ENCODE measurements around the gene BCL11A. TPM values are rescaled to one million over a fixed set of nuclear protein-coding genes. Genes with fewer than 3 reads are reported as not detected.

The BCL11A gene
- total and polyA plus RNA-seq, 2 of the 13 experiments (the other 11 are each of a cell fraction or from before 2014, with no cell fraction given), result not detected

GRCh38 chr2:60526623-60527022 lies 26.8 kb downstream of the BCL11A start (continued):
- TF ChIP-seq ZNF83 (CRISPR knock-in tag; IDR thresholded peaks at IDR 0.05; ENCODE audit: borderline replicate concordance), result no peak

GRCh38 chr2:60525899-60526298 lies 27.6 kb downstream of the BCL11A start:
- WGBS (ENCODE audit: low lambda C conversion rate), result 0% methylated on average over 1 of the region's 1 CpG
- ChIA-PET CTCF (ENCODE audit: low intra/inter-chr PET ratio, low total read pairs) (no interaction called here), POLR2A (no interaction called here)
- no peaks in the 10 kb centered on the region; the same call in 1 of the 2 replicates for H4K20me1 ChIP-seq (ENCODE audit: insufficient read depth, low read length)
- FAIRE-seq (no peak), DNase-seq (ENCODE audit: low spot score) (no peak), ATAC-seq (no peak)
- H3K9me3 ChIP-seq (ENCODE audit: low read length), result no peaks in the 10 kb centered on the region
- in situ Hi-C loops (cut with HindIII; ENCODE audit: extremely low pct_ligation_motif_present, low pct_unique_long_range_greater_than_20kb) (no loop called here), intact Hi-C loops (cut with micrococcal nuclease; ENCODE audit: unreplicated experiment) (no loop called here)
- no TSS peak for BruUV-seq (replicated peaks)
- H3K79me2 ChIP-seq (ENCODE audit: insufficient read depth, low read length), result no peaks in the 10 kb centered on the region
- H3K27ac ChIP-seq (ENCODE audit: extremely low read length, insufficient read depth, low read length), result no peak overlapping the region
- H3K4me3 ChIP-seq (replicated peaks in 1 of 3; ENCODE audit: insufficient read depth in 1 of 3, low read depth in 2 of 3, low read length in 3 of 3), result no peak overlapping the region
- peaks cover 0 to 39% of the 10 kb centered on the region in 2 experiments; a peak in 2 of 5 replicates for H3K27me3 ChIP-seq (ENCODE audit: control insufficient read depth in 1 of 2, insufficient read depth in 2 of 2, low read length in 2 of 2)
- H3K4me1 ChIP-seq (ENCODE audit: insufficient read depth, low read length), result peaks cover 12% of the 10 kb centered on the region
- no peak overlapping the region for H3K4me2 ChIP-seq (ENCODE audit: low read depth, low read length)
- H3K9ac ChIP-seq (ENCODE audit: insufficient read depth, low read depth, low read length), result no peak overlapping the region
- no peak overlapping the region for H2AFZ ChIP-seq (ENCODE audit: low read length)
- TF ChIP-seq KLF13 (CRISPR knock-in tag; IDR thresholded peaks at IDR 0.05), result no peak
- TF ChIP-seq GZF1 (CRISPR knock-in tag; IDR thresholded peaks at IDR 0.05), result no peak
- TF ChIP-seq MED13 (CRISPR knock-in tag; IDR thresholded peaks at IDR 0.05), result no peak
- TF ChIP-seq TCF7L2 (IDR thresholded peaks at IDR 0.05; ENCODE audit: low read depth, low read length), result no peak
- TF ChIP-seq ZNF672 (CRISPR knock-in tag; IDR thresholded peaks at IDR 0.05), result no peak
- TF ChIP-seq PREB (CRISPR knock-in tag; IDR thresholded peaks at IDR 0.05), result no peak
- no peaks in the 10 kb centered on the region for H3K36me3 ChIP-seq (replicated peaks in 1 of 2; ENCODE audit: control insufficient read depth in 1 of 2, insufficient read depth in 2 of 2, low read length in 2 of 2)

DNA sequence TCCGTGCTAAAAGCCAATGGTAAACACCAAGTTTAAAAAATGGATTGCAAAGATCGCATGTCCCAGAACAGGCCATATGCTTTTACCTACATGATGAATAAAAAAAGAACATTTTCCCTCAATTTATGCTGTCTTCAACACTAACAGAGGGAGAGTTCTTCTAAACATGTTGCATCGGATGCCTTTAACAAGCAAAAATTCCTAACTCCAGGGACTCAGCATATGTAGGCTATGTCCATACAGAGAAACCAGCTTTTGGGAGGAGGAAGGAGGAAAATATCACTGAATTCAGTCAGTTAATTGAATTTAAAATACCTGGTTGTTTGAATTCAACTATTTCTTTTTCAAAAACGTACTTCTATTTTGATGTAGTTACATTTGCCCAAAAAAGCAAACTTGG lies 28.6 kb downstream of the BCL11A start:
- TF ChIP-seq ARHGAP35 (CRISPR knock-in tag; IDR thresholded peaks at IDR 0.05; ENCODE audit: borderline replicate concordance) (no peak), HNF4A (CRISPR knock-in tag; IDR thresholded peaks at IDR 0.05) (no peak), HCFC1 (IDR thresholded peaks at IDR 0.05; ENCODE audit: low read depth, low read length) (no peak), PCBP2 (optimal IDR thresholded peaks at IDR 0.05; ENCODE audit: low read depth, low read length, poor library complexity, severe bottlenecking) (no peak), ZNF674 (CRISPR knock-in tag; IDR thresholded peaks at IDR 0.05; ENCODE audit: low read depth) (no peak), ZNF3 (CRISPR knock-in tag; IDR thresholded peaks at IDR 0.05) (no peak), ZSCAN21 (CRISPR knock-in tag; IDR thresholded peaks at IDR 0.05; ENCODE audit: borderline replicate concordance) (no peak)
- TF ChIP-seq, protein P1, sequence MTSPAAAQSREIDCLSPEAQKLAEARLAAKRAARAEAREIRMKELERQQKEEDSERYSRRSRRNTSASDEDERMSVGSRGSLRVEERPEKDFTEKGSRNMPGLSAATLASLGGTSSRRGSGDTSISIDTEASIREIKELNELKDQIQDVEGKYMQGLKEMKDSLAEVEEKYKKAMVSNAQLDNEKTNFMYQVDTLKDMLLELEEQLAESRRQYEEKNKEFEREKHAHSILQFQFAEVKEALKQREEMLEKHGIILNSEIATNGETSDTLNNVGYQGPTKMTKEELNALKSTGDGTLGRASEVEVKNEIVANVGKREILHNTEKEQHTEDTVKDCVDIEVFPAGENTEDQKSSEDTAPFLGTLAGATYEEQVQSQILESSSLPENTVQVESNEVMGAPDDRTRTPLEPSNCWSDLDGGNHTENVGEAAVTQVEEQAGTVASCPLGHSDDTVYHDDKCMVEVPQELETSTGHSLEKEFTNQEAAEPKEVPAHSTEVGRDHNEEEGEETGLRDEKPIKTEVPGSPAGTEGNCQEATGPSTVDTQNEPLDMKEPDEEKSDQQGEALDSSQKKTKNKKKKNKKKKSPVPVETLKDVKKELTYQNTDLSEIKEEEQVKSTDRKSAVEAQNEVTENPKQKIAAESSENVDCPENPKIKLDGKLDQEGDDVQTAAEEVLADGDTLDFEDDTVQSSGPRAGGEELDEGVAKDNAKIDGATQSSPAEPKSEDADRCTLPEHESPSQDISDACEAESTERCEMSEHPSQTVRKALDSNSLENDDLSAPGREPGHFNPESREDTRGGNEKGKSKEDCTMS (CRISPR knock-in tag; conservative IDR thresholded peaks at IDR 0.05), result no peak
- Histone ChIP-seq H3K9ac (ENCODE audit: insufficient read depth, low read depth, low read length) (no peak overlapping the region), H3K4me1 (ENCODE audit: insufficient read depth, low read length) (peaks cover 1% of the 10 kb centered on the region), H3K27ac (ENCODE audit: extremely low read length, insufficient read depth, low read length) (no peak overlapping the region), H4K20me1 (ENCODE audit: insufficient read depth, low read length) (no peaks in the 10 kb centered on the region; the same call in 1 of the 2 replicates), H2AFZ (ENCODE audit: low read length) (no peak overlapping the region), H3K9me3 (ENCODE audit: low read length) (no peaks in the 10 kb centered on the region), H3K4me3 (replicated peaks in 1 of 3; ENCODE audit: insufficient read depth in 1 of 3, low read depth in 2 of 3, low read length in 3 of 3) (no peak overlapping the region), H3K79me2 (ENCODE audit: insufficient read depth, low read length) (no peaks in the 10 kb centered on the region), H3K4me2 (ENCODE audit: low read depth, low read length) (no peak overlapping the region), H3K27me3 (ENCODE audit: control insufficient read depth in 1 of 2, insufficient read depth in 2 of 2, low read length in 2 of 2) (peaks cover 0 to 32% of the 10 kb centered on the region in 2 experiments; a peak in 2 of 5 replicates), H3K36me3 (replicated peaks in 1 of 2; ENCODE audit: control insufficient read depth in 1 of 2, insufficient read depth in 2 of 2, low read length in 2 of 2) (no peaks in the 10 kb centered on the region)
- WGBS (ENCODE audit: low lambda C conversion rate), result 37% methylated on average over 4 of the region's 4 CpGs
- intact Hi-C loops (cut with micrococcal nuclease; ENCODE audit: unreplicated experiment), result no loop called here
- DNase-seq (ENCODE audit: low spot score) (no peak), ATAC-seq (no peak), FAIRE-seq (no peak)
- ChIA-PET CTCF (ENCODE audit: low intra/inter-chr PET ratio, low total read pairs) (no interaction called here), POLR2A (no interaction called here)
- in situ Hi-C loops (cut with HindIII; ENCODE audit: extremely low pct_ligation_motif_present, low pct_unique_long_range_greater_than_20kb), result no loop called here
- no TSS peak for BruUV-seq (replicated peaks)

All from HepG2 (cell line).